Peyer's patch (tissue), 4 donors: ENCODE measurements around the gene MYH7.

ENCODE experiments used
- CTCF ChIP-seq, 6 experiments: fragments of 450-650 bp in 4 of 6; fragments of 200-600 bp in 2 of 6; sonication (generic) in 1 of 6; IDR thresholded peaks; one replicate each; pipeline ENCODE4 v1.5.1; 2017 to 2019; ENCODE audit warnings: antibody characterized with exemption in 6 of 6, mild to moderate bottlenecking in 3 of 6, moderate library complexity in 1 of 6
- POLR2A ChIP-seq, 2 donors: fragments of 450-650 bp; IDR thresholded peaks; one replicate each; pipeline ENCODE4 v1.5.1; 2017; ENCODE audit warnings: antibody characterized with exemption in 2 of 2, mild to moderate bottlenecking in 2 of 2, moderate library complexity in 2 of 2

- TF ChIP-seq CTCF (IDR thresholded peaks at IDR 0.05) (no peak), POLR2A (IDR thresholded peaks at IDR 0.05) (no peak)
These were observed 71.1 kb downstream of the MYH7 start for GRCh38 chr14:23364164-23365035.
